HG02642 (cell line): ENCODE data around the gene ROGDI.
"Not testable (repeated sequence)": the region's sequence is repeated elsewhere in the genome, so short reads cannot be mapped to it uniquely, and the experiment has no call there.

ENCODE experiments used
- ATAC-seq: cut with Tn5 transposase; IDR thresholded peaks from one replicate; pipeline ENCODE4 v1.9.1; 2021; ENCODE audit warnings: mild to moderate bottlenecking; ENCODE audit not compliant: unreplicated experiment, poor library complexity

ROGDI gene

GRCh38 chr16:4795181-4795827 lies 7.1 kb downstream of the ROGDI start, which contains the start of gene SMIM22:
TSS of gene SMIM22 (plus strand) at chr16:4795369. CDS start at chr16:4795735, 366 bp downstream.
- no peak for ATAC-seq

- no peak for ATAC-seq
Observed at GRCh38 chr16:4792951-4793513, 9.4 kb downstream of the ROGDI start.

GRCh38 chr16:4790871-4791270 lies 11.6 kb downstream of the ROGDI start:
- no peak for ATAC-seq

GRCh38 chr16:4790261-4790660 lies 12.2 kb downstream of the ROGDI start:
- no peak for ATAC-seq

- ATAC-seq: no peak
Observed at GRCh38 chr16:4788910-4789309, 13.5 kb downstream of the ROGDI start.

- no peak for ATAC-seq
Observed at GRCh38 chr16:4788489-4788889, 13.9 kb downstream of the ROGDI start.

- ATAC-seq: no peak
Observed at GRCh38 chr16:4787627-4788482, 14.6 kb downstream of the ROGDI start, which contains the start of gene SEPTIN12. TSS of gene SEPTIN12 (minus strand) at chr16:4788345. CDS start at chr16:4787645, 700 bp downstream.

- ATAC-seq: no peak
Observed at GRCh38 chr16:4787068-4787467, 15.4 kb downstream of the ROGDI start.

GRCh38 chr16:4785758-4786433 lies 16.5 kb downstream of the ROGDI start:
- no peak for ATAC-seq

- not testable (repeated sequence) for ATAC-seq
Observed at GRCh38 chr16:4784444-4784987, 17.9 kb downstream of the ROGDI start.

GRCh38 chr16:4783951-4784336 lies 18.5 kb downstream of the ROGDI start:
- ATAC-seq: no peak

- no peak for ATAC-seq
Observed at GRCh38 chr16:4783251-4783950, 19.0 kb downstream of the ROGDI start.

GRCh38 chr16:4780235-4780634 lies 22.2 kb downstream of the ROGDI start:
- ATAC-seq: no peak

- ATAC-seq: no peak
Observed at GRCh38 chr16:4778050-4778392, 24.4 kb downstream of the ROGDI start.

- ATAC-seq: no peak
Observed at GRCh38 chr16:4777339-4778049, 24.9 kb downstream of the ROGDI start.

- ATAC-seq: no peak
Observed at GRCh38 chr16:4776141-4776705, 26.2 kb downstream of the ROGDI start.

- ATAC-seq: no peak
Observed at GRCh38 chr16:4775005-4775404, 27.4 kb downstream of the ROGDI start.

GRCh38 chr16:4772351-4772750 lies 30.1 kb downstream of the ROGDI start:
- ATAC-seq: no peak

GRCh38 chr16:4771646-4772045 lies 30.8 kb downstream of the ROGDI start:
- no peak for ATAC-seq
